Measurements from ENCODE around the gene ATP2A1. TPM values are rescaled to one million over a fixed set of nuclear protein-coding genes. Genes with fewer than 3 reads are reported as not detected.

Gene ATP2A1
- total and polyA plus RNA-seq, 2 of the 13 experiments (the other 11 are each of a cell fraction or from before 2014, with no cell fraction given), result 3.2 to 12.5 TPM

GRCh38 chr16:28865722-28866453 is 12.4 kb upstream of the ATP2A1 start (continued):
- no peak for TF ChIP-seq ZNF710 (CRISPR knock-in tag; IDR thresholded peaks at IDR 0.05; ENCODE audit: borderline replicate concordance)
- TF ChIP-seq ZFY (CRISPR knock-in tag; IDR thresholded peaks at IDR 0.05), result peak; percentile 66; the same call in 1 of the 2 replicates
- TF ChIP-seq ZUFSP (CRISPR knock-in tag; IDR thresholded peaks at IDR 0.05; ENCODE audit: borderline replicate concordance), result no peak
- TF ChIP-seq ZFP41 (CRISPR knock-in tag; IDR thresholded peaks at IDR 0.05; ENCODE audit: borderline replicate concordance), result no peak
- peak; percentile 50; the same call in 1 of the 2 replicates for TF ChIP-seq RXRA (CRISPR knock-in tag; IDR thresholded peaks at IDR 0.05)
- TF ChIP-seq TEF (CRISPR knock-in tag; IDR thresholded peaks at IDR 0.05), result no peak
- TF ChIP-seq REPIN1 (CRISPR knock-in tag; IDR thresholded peaks at IDR 0.05; ENCODE audit: borderline replicate concordance, low read depth), result no peak
- TF ChIP-seq PBX2 (CRISPR knock-in tag; IDR thresholded peaks at IDR 0.05), result no peak
- no peak for TF ChIP-seq ZFP62 (CRISPR knock-in tag; IDR thresholded peaks at IDR 0.05)
- no peak for TF ChIP-seq KLF13 (CRISPR knock-in tag; IDR thresholded peaks at IDR 0.05)
- TF ChIP-seq ZSCAN21 (CRISPR knock-in tag; IDR thresholded peaks at IDR 0.05; ENCODE audit: borderline replicate concordance), result no peak
- TF ChIP-seq FOSL2 (CRISPR knock-in tag; IDR thresholded peaks at IDR 0.05), result no peak; the same call in 1 of the 2 replicates
- no peak for TF ChIP-seq U2AF2 (IDR thresholded peaks at IDR 0.05; ENCODE audit: low read depth, low read length)
- TF ChIP-seq ZNF281 (CRISPR knock-in tag; IDR thresholded peaks at IDR 0.05; ENCODE audit: borderline replicate concordance), result peak; percentile 63; the same call in 1 of the 2 replicates
- TF ChIP-seq ZNF260 (CRISPR knock-in tag; IDR thresholded peaks at IDR 0.05; ENCODE audit: borderline replicate concordance, low read depth), result no peak

Measured in HepG2 (cell line).